Transverse colon (tissue), 3 donors: ENCODE data around the gene LSMEM2.

ENCODE experiments used
- CTCF ChIP-seq, 5 experiments: fragments of 200-600 bp in 3 of 5; fragments of 450-650 bp in 2 of 5; sonication (generic) in 3 of 5; IDR thresholded peaks; 1 replicate in 2 of 5; 2 replicates in 3 of 5; pipeline ENCODE4 v1.5.1; 2016 to 2017; ENCODE audit warnings: antibody characterized with exemption in 5 of 5, inconsistent platforms in 3 of 5, mild to moderate bottlenecking in 2 of 5, moderate library complexity in 1 of 5
- EP300 ChIP-seq: sonication (generic); formaldehyde crosslinking; IDR thresholded peaks from one replicate; pipeline ENCODE4 v1.6.1; 2017; ENCODE audit warnings: antibody characterized with exemption, low read depth
- POLR2A ChIP-seq: fragments of 450-650 bp; IDR thresholded peaks from one replicate; pipeline ENCODE4 v1.6.1; 2016; ENCODE audit warnings: antibody characterized with exemption, mild to moderate bottlenecking, moderate library complexity

- TF ChIP-seq CTCF (IDR thresholded peaks at IDR 0.05) (no peak), EP300 (peak; percentile 1), POLR2A (peak; percentile 92)
Measured at GRCh38 chr3:50337175-50337861, 58.4 kb downstream of the LSMEM2 start.
